ENCODE results near the gene KLF13.

Gene KLF13

DNA sequence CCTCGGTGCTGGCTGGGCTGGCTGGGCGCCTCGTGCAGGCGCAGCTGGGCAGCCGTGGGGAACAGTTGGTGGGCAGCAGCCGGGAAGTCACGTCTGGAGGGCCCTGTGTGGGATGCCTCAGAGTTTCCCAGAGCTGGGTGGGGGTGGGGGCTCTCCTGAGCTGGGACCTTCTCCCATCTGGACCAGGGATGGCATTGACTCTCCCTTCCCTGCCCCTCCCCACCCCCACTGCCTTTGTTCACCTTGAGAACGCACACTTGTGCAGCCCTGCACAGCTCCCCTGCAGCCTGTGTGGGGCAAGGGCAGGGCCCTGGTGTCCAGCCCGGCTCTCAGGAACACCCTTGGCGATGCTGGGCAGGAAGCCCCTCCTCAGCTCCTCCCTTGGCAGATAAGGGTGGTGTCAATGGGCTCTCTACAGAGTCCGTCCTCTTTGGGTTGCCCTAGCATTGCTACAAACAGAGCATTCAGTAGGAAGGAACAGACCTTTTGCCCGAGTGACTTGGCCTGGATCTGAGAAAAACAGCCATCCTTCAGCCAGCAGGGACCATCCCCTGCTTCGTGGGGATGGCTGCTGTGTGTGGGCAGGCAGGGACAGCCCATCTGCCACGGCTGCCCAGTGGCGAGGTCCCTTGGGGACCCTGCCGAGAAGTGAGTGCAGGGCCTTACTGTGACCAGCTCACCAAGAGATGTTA, 25.5 kb upstream of the KLF13 start:
- DNase-seq = no peak

DNA sequence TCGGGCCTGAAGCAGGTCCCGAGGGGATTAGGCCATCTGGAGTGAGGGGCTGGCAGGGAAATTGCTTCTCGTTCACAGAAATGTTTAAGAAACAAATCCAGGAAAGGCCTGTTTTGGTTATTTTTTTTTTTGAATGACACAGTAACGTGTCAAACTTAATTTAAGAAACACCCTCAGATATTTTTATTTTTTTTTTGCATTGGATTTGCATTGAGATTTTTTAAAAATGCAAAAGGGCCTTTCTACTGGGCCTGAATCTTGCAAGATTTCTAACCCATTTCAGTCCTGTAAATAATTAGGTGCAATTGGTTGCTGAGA, 25.0 kb upstream of the KLF13 start:
- no peak for DNase-seq

GRCh38 chr15:31302029-31302657, 24.5 kb upstream of the KLF13 start:
- DNase-seq = no peak

DNA sequence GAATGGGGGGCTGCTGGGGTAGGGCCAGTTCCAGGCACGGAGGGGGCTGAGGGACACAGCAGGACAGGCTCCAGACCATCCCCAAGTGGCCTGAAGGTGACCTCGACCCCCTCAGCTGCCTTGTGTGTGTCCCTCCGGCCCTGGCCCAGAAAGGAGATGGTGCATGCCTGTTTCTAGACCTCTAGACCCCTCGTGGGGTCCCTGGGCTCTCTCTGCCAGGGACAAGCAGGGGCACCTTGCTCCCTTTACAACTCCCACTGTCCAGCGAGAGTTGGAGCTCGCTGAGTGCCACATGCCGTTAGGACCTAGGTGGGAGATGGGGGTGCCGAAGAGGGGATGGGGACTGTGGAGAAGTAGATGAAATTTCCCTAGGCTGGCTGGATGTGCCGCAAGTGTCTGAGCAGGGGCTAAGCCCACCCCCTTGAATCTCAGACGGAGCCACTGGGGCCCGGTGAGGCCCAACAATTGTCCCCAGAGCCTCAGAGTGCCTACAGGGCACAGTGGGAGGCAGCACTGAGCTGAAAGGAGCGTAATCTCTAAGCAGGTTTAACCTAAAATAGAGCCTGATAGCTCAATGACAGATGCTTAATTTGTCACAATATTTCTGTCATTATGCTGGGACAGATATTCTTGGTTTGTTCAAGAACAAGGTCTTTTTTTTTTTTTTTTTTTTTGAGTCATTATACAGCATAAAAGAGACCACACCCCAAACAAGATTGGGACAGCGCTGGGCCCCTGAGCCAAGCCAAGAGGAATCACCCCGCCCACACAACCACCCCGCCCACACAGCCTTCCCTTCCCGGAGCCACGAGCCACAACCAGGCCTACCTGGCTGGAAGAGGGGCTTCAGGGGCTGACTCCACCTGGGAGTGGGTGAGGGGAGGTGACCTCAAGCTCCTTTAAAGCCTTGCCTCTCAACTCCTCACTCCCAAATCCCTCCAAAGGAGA, 23.6 kb upstream of the KLF13 start:
- DNase-seq = no peak

DNA sequence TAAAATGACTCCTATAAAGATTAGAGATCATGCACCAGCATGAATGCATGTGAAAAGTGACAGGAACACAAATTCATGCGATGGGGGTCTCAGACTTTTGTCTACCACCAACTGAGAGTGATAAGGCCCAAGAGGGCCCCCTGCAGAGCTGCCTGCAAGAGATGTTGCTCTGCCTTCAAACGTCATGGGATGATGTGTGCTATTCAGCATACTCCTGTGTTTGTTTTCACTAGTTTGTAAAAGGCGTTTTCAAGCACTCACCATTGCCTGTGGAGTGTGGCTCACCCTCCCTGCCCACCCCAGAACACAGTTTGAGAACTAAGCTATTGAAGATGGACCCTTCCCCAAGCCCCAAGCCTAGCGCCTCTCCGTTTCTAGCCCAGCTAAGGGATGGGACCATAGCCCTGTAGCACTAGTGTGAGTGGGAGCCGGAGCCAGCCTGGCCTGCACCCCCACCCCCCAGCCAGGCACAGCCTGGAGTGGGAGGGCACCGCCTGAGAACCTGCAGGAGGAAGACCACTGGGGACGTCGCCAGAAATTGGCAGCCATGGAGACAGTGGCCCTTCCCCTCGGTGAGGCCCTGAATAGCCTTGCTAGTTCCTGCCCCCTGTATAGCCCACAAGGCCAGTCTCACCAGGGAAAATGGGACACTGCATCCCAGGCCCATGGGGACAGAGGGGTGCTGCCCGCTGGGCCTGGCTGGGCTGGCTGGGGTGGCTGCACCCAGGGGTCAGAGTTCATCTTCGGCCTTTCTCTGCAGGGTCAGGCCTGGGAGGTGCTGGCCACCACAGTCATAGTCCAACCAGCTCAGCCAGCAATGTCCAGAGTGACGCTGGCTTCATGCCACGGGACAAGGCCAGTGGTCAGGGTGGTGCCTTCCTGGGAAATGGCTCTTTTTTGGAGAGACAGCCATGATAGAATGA, 22.6 kb upstream of the KLF13 start:
- DNase-seq = no peak

GRCh38 chr15:31304751-31305365, 21.8 kb upstream of the KLF13 start:
- no peak for DNase-seq

- no peak for DNase-seq
These were observed 21.3 kb upstream of the KLF13 start for GRCh38 chr15:31305375-31305774.

GRCh38 chr15:31305796-31306425, 20.7 kb upstream of the KLF13 start:
- no peak for DNase-seq

DNA sequence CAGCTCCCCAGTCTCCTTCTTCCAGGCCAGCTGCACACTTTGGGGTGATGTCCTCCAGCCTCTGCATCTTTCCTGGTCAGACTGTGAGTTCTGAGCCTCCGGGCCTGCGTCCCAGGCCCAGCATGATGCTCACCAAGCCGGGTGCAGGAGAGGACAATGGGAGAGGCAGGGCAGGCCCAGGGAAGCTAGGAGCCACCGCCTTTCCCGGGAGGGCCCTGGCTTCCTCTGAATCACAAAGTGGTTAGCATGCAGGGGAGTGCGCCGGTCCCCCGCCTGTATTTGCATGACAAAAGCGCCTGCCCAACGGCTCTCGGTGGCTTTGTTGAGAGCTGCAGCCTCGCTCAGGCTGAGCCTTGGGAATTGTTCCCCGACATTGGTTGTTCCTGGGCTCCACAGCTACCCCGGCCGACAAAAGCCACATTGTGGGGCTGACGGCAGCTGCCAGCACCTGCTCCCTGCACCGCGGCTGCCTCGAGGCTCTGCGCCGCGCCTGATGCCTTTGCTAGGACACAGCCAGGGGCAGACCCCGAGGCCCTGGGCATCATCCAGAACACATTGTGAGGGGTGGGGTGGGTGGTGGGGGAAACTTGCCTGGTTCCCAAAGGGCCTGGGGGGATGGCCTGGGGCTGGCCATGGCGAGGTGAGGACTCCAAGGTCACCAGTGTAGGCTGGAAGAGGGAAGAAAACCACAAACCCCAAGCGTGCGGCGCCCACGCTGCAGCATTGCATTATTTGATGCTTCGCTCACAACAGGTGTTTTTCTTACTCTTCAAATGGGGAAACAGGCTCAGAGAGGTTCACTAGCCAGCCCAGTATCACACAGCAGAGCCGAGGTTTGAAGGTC, 20.0 kb upstream of the KLF13 start:
- DNase-seq = no peak

DNA sequence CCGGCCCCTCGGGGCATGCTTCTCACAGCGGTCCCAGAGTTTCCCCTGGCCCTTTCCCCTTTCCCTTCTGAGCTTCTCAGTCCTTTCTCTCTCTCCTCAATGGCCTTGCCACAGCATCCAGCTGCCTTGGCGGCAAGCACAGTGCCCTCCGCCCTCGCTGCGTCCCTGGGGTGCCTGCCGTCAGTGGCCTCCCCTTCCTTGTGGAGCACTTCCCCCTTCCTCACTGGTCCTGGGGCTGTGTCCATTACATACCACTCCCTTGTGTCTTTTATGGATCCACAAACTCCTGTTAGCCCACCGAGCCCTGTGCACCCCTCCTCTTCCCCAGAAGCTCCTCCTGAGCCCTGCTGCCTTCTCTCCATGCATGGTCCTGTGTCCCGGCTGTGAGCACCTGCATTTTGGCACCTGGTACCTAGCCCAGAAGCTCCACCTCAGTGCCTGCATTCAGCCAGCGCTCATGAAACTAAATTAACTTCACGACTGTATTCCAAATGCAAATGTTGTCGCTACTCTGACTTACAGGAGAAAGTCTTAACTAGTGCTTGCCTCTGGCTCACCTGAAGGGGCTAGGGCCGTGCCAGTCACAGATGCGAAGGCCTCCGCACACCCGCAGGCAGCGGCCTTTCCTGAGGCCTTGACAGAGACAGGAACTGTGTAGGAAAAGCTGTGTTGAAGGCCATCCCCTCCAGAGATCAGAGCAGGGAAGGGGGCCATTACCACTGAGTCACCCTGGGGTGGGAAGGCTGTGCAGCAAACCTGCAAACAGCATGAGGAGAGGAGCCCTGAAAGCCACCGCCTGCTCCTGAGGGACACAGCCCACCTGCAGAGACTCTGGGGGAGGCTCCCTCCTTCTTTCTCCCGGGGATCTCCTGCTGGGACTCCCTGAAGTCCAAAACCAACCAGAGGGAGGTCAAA, 19.1 kb upstream of the KLF13 start:
- no peak for DNase-seq

GRCh38 chr15:31308185-31308639, 18.4 kb upstream of the KLF13 start:
- DNase-seq = no peak

GRCh38 chr15:31309893-31310606, 16.6 kb upstream of the KLF13 start:
- no peak for DNase-seq

- DNase-seq = no peak
These were observed 14.7 kb upstream of the KLF13 start for GRCh38 chr15:31311735-31312619.

DNA sequence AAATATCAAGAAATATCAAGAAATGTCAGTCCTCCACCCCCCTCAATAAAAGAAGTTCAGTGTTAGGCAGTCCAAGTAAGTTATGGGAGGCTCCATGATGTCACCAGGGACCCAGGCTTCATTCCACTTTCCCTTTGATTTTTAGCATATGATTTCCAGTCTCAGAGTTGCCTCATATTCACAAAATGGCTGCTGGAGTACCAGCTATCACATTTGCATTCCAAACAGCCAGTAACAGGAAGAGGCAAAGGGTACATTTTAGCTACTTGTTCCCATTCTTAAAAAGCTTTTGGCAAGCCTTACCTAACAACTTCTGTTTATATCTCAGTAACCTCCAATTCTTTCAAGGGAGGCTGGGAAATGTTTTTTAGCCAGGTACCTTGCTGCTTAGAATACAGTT, 13.4 kb upstream of the KLF13 start:
- no peak for DNase-seq

DNA sequence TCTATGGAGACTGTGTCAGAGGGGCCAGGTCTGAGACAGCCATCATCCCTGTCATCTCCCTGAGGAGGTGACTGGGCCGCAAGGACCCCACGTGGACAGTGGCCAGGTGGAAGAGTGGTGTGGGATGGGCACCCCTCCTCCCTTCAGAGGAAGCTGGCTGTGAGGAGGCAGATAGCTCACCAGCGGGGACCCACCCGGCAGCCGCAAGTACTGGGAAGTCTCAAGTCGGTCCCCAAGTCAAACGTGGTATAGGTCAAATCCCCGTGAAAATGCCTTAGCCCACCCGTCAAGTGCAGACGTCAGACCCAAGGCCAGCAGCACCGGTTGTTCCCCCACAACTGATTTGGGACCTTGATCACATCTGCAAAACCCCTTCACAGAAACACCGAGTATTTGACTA, 12.3 kb upstream of the KLF13 start:
- no peak for DNase-seq

DNA sequence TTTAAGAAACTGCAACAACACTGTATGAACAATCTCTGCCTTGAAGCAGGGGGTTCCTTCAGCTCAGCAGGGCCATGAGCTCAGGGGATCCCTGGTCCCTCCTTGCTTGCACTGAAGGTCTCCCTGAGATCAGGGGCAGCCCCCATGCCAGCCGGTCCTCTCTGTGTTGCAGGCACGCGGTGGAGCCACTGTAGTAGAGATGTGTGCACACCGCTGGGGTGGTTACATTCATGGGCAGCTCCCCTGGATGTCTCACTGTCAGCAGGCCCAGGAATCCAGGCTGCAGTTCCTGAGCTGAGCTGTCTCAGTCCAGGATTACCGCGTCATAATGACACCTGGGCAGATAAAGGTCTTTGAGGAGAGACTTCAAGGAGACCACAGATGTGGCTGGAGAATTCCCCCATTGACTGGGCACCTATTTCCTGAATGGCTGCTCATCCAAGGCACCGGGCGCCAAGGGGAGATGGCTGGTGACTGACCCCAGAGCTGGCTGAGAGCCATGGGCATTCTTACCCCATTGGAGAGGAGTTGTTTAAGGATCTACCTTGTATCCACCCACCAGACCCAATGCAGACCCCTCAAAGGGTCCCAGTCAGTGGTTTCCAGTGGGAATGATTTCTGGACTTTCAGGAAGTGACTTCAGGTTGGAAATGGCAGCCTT, 10.4 kb upstream of the KLF13 start:
- DNase-seq = no peak

DNA sequence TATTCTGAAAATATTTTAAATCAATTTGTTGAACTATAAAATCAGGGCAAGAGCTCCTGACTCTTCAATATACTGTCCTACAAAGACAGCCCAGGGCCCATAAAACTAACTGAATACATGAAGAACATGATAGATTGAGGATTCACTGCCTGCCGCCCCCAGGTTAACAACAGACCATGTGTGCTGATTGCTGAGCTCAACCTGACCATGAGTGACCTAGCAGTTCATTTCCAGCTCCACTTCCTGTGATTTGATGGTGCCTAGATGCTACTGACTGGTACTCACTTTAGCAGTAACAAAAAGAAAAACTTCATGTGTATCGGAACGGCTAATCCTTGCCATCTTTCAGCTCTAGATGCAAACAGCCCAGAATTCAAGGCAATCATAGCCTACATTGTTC, 9.6 kb upstream of the KLF13 start:
- DNase-seq = no peak
